T-helper 1 cell treated with Interleukin-12 subunit alpha and Interleukin-12 subunit beta and Interleukin-4 antibody, amounts not matched to agents 30 ng/mL and 1 ng/mL, for 36 hours (primary cell): ENCODE results near the gene PAQR9. TPM values are rescaled to one million over a fixed set of nuclear protein-coding genes. Genes with fewer than 3 reads are reported as not detected.

ENCODE experiments used
- intact Hi-C: fragments of 100-400 bp; cut with micrococcal nuclease; formaldehyde crosslinking; loops from one replicate; pipeline ENCODE4 v1.15.1; 2024
- total RNA-seq: library from RNA; stranded (reverse); gene quantifications from 2 replicates; pipeline ENCODE4 v1.2.3, GENCODE V29; 2022

Gene PAQR9, protein sequence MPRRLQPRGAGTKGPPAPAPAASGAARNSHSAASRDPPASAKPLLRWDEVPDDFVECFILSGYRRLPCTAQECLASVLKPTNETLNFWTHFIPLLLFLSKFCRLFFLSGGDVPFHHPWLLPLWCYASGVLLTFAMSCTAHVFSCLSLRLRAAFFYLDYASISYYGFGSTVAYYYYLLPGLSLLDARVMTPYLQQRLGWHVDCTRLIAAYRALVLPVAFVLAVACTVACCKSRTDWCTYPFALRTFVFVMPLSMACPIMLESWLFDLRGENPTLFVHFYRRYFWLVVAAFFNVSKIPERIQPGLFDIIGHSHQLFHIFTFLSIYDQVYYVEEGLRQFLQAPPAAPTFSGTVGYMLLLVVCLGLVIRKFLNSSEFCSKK
- not detected in 2 replicates for total RNA-seq

DNA sequence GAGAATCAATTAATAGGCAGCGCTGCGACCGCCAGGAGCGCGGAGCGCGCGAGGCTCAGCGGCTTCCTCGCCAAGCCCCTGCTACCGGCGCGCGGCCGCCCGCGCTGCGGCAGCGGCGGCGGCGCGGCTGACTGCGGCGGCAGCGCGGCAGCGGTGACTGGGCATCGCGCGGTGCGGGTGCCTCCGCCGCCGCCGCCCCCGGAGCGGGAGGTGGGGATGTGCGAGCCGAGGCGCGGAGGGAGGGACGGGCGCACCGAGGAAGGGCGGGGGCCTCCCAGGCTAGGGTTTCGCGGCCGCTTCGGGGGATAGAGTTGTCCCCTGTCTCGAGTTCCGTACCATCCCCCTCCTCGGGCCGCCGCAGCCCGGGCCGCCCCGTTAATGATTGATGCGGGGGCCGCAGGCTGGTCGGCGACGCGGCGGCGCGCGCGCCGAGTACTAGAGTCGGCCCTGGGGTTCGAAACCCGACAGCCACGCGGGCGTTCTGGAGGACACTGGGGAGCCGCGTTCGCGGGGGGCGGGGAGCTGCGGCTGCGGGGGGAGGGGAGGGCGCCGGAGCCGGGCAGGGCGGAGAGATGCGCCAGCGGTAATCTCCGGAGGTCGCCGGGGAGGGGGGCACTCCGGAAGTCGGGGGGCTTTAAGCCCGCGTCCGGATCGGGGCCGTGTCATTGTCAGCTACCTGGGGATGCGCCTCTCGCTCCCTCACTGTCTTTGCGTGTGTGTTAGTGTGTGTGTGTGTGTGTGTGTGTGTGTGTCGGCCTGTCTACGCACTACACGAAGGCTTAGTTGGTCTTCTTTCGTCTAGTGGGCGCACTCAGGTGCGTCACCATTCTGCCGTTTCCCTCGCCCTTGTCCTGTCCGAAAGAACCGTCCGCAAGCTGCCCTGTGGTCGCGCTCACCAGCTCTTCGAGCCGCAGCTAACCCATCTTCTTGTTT lies at the start of gene PAQR9:
Gene PAQR9, minus strand, starts transcription at position 159 of the 933 bp plus-strand sequence. CDS start 338 bp downstream, outside the sequence.
- intact Hi-C loops = no loop called here

DNA sequence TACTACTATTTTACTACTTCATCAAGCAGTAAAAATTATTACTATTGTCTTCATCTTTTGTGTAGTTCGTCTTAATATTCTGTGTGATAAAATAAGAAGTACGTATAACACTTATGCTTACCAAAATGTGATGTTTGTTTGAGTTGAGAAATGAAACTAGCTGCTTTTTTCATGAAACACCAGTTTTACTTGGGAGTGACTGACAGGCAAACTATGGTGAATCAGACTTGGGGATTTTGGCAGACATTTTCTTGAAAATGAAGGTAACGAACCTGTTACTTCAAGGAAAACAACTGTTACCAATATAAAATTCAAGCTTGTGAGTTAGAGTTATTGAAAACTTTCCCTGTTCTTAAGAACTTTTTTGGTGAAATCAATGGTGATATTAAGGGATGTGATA lies 48.2 kb upstream of the PAQR9 start:
- intact Hi-C loops = loop anchor here (1.0 kb wide), 1 partner anchor 9 kb away; no protein-coding TSS in a partner anchor

DNA sequence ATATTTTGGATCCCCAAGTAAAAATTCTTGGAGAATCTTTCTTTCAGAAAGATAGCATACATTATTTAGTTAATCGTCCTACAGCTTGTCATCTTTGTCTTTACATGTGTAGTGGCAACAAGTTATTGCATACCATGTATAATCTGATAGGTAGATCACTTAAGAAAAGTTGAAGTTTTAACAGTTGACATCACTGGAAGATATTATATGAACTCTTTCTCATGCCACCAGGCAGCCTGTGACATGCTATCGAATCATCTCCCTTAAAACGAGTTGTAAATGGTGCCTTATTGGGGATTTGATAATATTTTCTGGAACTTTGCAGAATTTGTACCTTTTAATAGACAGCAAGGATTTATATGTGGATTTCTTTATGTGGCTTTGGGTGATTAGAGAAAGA lies 46.5 kb upstream of the PAQR9 start:
- intact Hi-C loops = no loop called here

DNA sequence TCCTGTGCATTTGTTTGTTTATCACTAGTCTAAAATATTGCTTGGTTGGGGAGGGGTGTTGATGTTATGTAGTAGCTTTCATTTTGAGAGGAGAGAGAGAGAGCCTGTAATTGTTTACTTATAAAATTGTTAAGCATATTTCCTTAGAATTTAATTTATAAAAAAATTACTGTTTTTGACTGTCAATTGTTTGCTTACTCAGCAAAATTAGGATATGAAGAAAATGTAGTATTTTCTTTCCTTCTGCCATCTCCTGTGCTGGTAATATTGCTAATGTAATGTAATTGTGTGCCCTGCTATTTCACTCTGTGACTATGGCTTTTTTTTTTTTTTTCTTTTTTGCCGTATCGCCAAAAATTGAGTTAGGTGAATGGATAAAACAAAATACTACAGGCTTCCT lies 41.3 kb upstream of the PAQR9 start:
- intact Hi-C loops = loop anchor here (5.0 kb wide), 2 partner anchors 162 to 1518 kb away; partner anchors contain the start of gene RASA2

DNA sequence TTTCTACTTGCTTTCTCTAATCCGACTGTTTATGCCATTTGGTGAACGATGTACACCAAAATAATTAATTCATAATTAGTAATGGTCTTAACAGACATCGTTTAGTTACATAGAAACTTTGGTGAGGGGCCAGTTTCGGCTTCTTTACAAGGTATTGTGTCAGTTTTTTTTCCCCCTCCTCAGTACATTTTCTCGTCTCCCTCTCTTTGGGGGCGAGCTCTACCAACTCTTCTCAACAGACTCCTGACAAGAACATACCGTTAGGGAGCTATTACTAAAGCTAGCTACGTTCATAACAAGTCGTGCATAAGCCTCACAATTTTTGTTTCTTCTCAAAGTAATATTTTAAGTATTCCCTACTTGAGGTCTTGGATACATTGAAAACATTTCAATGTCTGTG lies 39.3 kb upstream of the PAQR9 start:
- intact Hi-C loops = loop anchor here (1.0 to 5.0 kb wide), 6 partner anchors 10 to 1515 kb away; partner anchors contain the start of gene RASA2

DNA sequence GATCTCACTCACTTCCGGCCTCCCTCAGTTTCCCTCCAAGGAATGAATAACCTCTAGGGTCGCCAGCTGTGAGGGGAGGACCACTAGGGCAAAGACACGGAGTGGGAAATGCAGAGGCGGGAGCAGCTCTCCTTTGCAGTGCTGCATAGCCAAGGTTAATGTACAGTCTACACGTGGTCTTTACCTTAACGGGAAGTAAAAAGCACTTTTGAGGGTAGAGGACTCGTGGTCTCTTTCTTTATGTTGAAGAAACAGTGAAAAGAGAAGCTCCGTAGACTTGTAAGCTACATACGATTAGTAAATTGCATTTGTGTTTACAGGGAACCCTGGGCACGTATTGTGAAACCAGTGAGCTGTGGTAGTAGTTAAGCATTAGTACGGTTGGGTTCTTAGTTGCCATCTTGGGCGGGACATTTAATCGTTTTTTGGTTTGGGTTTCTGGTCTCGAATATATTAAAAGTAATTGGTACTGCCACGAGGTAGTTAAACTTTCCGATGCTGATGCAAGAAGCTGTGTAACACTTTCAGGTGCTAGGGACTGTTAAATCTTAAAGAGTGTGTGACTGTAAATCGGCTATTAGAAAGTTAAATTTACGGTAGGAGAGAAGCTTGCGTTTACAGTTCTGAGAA lies 38.7 kb upstream of the PAQR9 start:
- intact Hi-C loops = loop anchor here (1.0 to 5.0 kb wide), 6 partner anchors 10 to 1515 kb away; partner anchors contain the start of gene RASA2

DNA sequence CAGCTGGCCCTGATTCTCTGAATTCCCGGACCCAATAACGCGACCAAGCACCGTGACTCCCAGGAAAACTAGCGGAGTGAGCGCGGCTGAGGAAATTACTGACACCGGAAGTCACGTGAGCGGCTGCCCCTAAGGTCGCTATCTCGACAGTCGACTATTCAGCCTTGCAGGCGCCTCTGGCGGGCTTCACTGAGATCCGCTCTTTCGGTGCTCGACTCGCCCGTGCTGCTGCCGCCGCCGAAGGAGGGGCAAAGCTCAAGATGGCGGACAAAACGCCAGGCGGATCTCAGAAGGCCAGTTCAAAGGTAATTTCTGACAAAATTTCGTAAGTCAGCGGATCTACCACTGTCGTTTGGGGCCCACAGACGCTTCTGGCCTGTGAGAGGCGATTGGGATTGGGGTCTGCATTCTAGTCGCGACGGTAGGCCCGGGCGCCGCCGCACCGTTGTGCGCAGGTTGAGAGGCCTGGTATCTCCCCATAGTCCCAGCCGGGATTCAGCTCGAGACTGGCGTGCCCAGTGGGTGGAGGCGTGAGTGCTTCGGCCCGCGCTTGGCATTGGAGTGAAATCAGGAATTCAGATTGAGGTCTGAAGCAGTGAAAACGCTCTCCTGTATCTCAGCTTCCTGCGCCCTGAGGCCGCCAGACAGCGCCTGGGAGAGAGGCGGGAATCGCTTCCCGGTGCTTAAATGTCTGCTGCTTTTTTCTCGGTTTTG lies 38.1 kb upstream of the PAQR9 start, which contains the start of gene U2SURP:
Gene U2SURP, plus strand, starts transcription at position 202 of the 714 bp plus-strand sequence. Its CDS starts 59 bp downstream, at position 261.
- intact Hi-C loops = loop anchor here (1.0 to 5.0 kb wide), 21 partner anchors 11 to 1771 kb away; partner anchors contain the start of genes ATP1B3, ATR, CHST2 and DIPK2A

DNA sequence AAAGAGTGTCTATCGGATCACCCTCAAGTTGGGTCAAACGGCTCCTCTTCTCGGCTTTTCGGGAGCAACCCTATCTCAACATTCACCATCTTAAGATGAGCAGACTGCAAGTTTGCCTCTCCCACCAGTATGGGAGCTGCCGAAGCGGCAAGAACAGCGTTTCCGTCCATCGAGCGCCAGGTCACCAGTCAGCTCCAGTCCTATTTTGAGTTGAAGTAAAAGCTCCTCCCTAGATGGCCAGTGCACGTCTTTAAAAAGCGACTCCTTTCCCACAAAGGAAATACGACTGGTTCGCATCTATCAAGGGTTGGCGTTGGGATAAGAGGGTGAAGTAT lies 37.5 kb upstream of the PAQR9 start:
- intact Hi-C loops = loop anchor here (1.0 to 5.0 kb wide), 17 partner anchors 118 to 1770 kb away; partner anchors contain the start of genes ATP1B3, ATR, CHST2 and DIPK2A

DNA sequence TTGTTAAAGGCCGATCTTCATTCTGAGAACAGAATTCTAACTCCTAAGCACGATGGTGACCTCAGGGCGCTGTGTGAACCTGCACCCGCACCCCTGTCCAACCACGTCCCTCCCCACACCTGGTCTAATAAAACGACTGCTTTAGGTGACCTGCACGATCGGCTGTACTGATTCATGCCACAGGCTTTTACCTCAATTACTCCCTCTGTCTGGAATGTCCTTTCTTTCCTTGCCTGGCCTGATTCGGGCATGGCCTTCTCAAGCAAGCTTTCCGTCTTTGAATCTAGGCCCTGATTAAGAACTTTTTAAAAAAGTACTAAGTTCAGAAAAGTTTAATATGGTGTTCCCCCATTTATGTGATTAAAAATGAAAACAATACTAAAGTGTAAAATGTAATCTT lies 37.1 kb upstream of the PAQR9 start:
- intact Hi-C loops = loop anchor here (2.0 to 5.0 kb wide), 6 partner anchors 167 to 1770 kb away; partner anchors contain the start of genes PXYLP1, RASA2, RNF7 and TFDP2

DNA sequence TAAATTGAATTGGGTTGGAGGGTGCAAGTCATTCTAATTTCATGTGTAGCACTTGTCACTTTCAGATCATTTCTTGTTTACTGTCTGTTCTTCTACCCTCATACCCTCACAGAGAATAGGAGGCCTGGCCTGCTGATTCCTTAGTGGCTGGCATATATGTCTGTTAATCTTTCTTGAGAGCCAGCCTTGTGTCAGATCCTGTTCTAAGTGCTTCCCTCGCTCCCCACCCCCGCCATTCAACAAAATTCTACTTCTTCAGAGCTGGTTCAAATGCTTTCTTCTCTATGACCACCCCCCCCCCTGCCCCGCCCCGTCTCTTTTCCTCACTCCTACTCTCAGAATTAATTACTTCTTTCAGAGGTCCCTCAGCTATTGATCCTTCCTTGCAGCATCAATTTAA lies 36.4 kb upstream of the PAQR9 start:
- intact Hi-C loops = loop anchor here (2.0 to 5.0 kb wide), 6 partner anchors 167 to 1769 kb away; partner anchors contain the start of genes PXYLP1, RASA2, RNF7 and TFDP2

DNA sequence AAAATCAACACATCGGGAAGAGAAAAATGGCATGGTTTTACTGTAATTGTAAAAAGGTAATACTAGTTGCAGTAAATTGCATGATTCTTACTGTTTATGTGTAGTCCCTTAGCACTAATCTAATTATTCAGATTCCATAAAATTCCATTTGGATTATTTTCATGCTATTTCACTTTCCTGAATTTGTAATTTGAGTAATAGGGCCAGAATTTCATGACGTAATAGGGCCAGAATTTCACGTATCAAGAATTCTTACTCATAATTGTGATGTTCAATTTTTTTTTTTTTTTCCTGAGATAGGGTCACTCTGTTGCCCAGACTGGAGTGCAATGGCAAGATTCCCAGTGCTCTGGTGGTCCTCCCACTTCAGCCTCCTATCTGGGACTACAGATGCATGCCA lies 35.0 kb upstream of the PAQR9 start:
- intact Hi-C loops = no loop called here

DNA sequence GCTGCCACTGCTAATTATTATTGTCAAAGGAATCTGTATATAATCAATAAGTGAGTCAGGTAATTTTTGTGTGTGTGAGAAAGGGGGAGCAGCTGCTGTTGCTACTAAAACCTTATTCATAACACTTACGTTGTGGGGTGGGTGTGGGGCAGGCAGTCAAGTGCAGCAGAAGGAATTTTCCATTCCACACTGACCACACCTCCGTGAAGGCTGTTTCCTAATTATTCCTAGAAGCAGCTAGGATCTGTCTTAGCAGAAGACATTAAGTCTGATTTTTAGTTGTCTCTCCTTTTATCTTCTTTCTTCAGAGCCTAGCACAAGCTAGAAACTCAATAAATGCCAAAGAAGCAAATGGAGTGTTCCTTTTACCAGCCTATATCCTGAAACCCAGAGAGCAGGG lies 33.9 kb upstream of the PAQR9 start:
- intact Hi-C loops = no loop called here

DNA sequence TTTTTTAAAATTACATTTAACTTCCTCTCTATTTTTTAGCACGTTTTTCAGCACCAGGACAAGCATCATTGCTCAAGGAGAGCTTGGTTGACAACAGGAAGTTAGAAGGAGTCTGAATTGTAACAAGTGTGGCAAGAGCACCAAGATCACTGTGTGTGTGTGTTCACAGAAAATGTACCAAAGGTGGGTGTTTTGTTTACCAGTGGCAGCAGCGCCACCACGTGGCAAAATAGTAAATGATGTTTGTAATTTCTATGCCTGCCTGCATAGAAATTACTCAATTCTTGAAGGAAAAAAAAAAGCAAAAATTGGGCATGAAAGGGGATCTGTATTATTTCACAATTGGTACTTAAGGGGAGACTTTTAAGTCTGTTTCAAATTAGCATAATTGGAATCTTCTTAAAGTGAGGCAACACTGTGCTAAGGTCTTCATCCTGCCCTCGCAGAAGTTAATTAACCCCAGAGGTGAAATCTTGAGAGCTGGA lies 30.5 kb upstream of the PAQR9 start:
- intact Hi-C loops = loop anchor here (1.0 kb wide), 4 partner anchors 65 to 407 kb away; no protein-coding TSS in a partner anchor

DNA sequence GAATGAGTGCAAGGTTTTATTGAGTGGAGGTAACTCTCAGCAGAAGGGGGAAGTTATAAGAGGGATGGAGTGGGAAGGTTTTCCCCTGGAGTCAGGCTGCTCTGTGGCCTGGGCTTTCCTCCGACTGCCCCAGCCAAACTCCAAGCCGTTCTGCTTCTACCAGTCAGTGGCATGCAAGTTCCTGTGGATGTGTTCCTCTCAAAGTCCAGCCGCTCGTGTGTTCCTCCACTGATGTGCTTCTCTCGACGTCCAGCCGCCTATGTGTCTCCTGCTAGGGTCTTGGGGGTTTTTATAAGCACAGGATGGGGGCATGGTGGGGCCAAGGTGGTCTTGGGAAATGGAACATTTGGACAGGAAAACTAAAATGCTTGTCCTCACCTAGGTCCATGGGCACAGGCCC lies 28.8 kb upstream of the PAQR9 start:
- intact Hi-C loops = no loop called here

DNA sequence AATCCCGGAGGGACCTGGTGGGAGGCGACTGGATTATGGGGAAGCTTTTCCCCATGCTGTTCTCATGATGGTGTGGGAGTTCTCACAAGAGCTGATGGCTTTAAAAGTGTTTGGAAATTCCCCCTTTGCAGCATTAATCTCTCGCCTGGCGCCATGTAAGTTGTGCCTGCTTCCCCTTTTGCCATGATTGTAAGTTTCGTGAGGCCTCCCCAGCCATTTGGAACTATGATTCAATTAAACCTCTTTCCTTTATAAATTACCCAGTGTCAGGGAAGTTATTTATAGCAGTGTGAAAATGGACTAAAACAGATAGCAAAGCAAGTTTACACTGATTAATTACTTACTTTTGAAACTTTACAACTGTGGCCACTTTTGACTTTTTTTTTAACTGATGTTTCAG lies 27.2 kb upstream of the PAQR9 start:
- intact Hi-C loops = no loop called here

DNA sequence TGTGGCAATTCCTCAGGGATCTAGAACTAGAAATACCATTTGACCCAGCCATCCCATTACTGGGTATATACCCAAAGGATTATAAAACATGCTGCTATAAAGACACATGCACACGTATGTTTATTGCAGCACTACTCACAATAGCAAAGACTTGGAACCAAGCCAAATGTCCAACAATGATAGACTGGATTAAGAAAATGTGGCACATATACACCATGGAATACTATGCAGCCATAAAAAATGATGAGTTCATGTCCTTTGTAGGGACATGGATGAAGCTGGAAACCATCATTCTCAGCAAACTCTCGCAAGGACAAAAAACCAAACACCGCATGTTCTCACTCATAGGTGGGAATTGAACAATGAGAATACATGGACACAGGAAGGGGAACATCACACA lies 25.4 kb upstream of the PAQR9 start:
- intact Hi-C loops = loop anchor here (5.0 kb wide), 1 partner anchor 47 kb away; no protein-coding TSS in a partner anchor

DNA sequence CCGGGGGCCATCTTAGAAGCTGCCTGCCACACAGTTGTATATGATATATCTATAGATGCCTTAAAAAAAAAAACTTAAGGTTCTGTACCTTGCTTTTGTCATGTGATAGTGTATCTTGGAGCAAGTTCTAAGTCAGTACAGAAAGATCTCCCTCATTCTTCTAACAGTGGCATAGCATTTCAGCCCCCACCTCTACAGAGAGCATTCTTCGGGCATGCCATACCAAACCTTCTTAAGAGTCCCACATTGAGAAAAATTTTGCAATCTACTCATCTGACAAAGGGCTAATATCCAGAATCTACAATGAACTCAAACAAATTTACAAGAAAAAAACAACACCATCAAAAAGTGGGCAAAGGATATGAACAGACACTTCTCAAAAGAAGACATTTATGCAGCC lies 24.7 kb upstream of the PAQR9 start:
- intact Hi-C loops = loop anchor here (5.0 kb wide), 1 partner anchor 46 kb away; no protein-coding TSS in a partner anchor

DNA sequence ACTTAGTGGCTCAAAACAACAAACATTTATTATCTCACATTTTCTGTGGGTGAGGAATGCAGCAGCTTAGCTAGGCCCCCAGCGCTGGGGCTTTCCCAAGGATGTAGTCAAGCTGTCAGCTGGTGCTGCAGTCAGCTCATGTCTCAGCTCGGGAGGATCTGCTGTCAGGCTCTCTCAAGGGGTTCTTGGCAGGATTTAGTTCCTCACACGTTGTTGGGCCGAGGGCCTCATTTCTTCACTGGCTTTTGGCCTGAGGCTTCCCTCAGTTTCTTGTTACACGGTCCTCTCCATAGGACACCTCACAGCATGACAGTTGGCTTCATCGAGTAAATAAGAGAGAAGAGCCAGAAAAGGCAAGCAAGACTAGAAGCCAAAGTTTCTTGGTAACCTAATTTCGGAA lies 24.2 kb upstream of the PAQR9 start:
- intact Hi-C loops = loop anchor here (1.0 to 5.0 kb wide), 6 partner anchors 45 to 861 kb away; no protein-coding TSS in a partner anchor

DNA sequence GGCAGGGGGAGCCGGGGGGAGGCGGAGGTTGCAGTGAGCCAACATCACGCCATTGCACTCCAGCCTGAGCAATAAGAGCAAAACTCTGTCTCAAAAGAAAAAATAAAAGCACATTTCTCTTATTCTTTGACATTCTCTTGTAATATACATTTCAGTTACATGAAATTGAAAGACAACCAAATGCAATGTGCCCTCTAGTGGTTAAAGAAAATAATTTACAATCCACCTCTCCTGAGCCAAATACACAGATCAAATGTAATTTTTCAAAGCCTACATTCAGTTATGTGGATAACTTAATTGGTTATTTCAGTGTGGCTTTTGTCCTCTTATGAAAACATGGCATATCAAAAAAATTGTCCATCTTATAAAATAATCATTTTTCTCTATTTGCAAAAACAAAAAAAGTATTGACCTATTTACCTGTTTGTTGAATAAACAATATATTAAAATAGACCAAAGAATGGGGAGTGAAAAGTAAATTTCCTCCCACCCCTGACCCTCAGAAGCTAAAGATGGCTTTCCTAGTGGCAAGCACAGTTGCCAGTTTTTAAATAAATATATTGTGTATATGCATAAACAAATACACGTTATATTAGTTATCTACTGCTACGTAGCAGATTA lies 23.7 kb upstream of the PAQR9 start:
- intact Hi-C loops = loop anchor here (1.0 to 5.0 kb wide), 6 partner anchors 45 to 861 kb away; no protein-coding TSS in a partner anchor
